SH-SY5Y (cell line): ENCODE measurements around the gene MEPCE.

Source experiments
- GATA2 ChIP-seq: IDR thresholded peaks from 2 replicates; pipeline ENCODE4 v1.6.1; 2011; ENCODE audit warnings: mild to moderate bottlenecking, low read depth, low read length
- GATA3 ChIP-seq: IDR thresholded peaks from 2 replicates; pipeline ENCODE4 v1.6.1; 2011; ENCODE audit warnings: low read depth, mild to moderate bottlenecking, low read length, moderate library complexity

DNA sequence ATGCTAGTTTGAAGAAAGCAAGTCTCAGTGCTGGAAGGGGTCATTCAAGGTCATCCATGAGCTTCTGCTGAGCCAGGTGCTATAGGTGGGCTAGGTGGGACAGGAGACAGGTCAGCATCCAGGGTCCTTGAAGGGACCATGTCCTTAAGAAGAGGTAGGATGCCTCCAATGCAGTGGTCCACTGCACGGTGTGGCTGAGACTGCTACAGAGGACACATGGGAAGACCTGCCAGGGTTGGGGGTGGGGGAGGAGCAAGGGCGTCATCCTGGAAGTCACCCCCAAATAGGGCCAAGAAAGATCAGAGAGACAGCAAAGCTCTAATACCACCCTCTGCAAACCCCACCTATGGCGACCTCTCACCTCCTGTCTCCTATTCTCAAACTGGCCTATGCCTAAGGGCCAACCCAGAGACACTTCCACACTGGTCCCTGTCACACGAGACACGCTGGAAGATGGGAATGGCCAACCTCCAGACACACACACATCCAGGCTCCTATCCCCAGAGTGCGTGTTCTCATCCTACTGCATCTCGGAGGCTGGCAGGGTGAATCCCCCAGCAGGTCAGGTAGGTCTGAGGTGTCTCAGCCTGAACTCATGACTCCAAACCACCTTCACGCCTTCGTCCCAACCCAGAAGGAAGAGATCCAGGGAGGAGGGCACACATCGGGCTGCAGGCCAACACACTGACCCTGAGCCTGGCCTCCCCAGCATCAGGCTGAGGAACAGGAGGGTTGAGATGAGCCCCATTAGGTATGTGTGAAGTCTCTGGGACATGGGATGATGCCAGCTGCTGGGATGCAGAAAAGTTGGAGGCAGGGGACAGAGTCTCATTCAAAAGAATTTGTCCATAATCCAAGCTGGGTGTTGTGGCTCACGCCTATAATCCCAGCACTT is 12.3 kb downstream of the MEPCE start:
- TF ChIP-seq GATA3 (no peak), GATA2 (no peak)
